Esophagus (tissue), 2 donors: ENCODE data around the gene STK10. TPM values are rescaled to one million over a fixed set of nuclear protein-coding genes. Genes with fewer than 3 reads are reported as not detected.

ENCODE experiments used
- H3K27ac ChIP-seq, 2 donors: one replicate each; pipeline ENCODE4 v1.5.1; 2013; ENCODE audit warnings: low read depth in 2 of 2, mild to moderate bottlenecking in 2 of 2, inconsistent platforms in 1 of 2, low read length in 1 of 2, moderate library complexity in 1 of 2
- H3K27me3 ChIP-seq, 2 donors: one replicate each; pipeline ENCODE4 v1.6.1; 2013; ENCODE audit warnings: low read length in 2 of 2, control low read depth in 1 of 2, mild to moderate bottlenecking in 1 of 2; ENCODE audit not compliant: insufficient read depth in 2 of 2, control insufficient read depth in 1 of 2
- H3K36me3 ChIP-seq, 2 donors: one replicate each; pipeline ENCODE4 v1.6.1; 2013; ENCODE audit warnings: low read length in 1 of 2; ENCODE audit not compliant: control insufficient read depth in 2 of 2, insufficient read depth in 2 of 2
- H3K4me1 ChIP-seq, 2 donors: one replicate each; pipeline ENCODE4 v1.6.1; 2013; ENCODE audit warnings: low read length in 1 of 2; ENCODE audit not compliant: control insufficient read depth in 2 of 2, insufficient read depth in 2 of 2
- H3K4me3 ChIP-seq, 2 donors: one replicate each; pipeline ENCODE4 v1.5.1; 2013; ENCODE audit warnings: low read length in 2 of 2, mild to moderate bottlenecking in 2 of 2, low read depth in 1 of 2, moderate library complexity in 1 of 2
- H3K9me3 ChIP-seq, 2 donors: one replicate each; pipeline ENCODE4 v1.6.1; 2013; ENCODE audit warnings: mild to moderate bottlenecking in 2 of 2, low read depth in 1 of 2, low read length in 1 of 2, moderate library complexity in 1 of 2; ENCODE audit not compliant: control insufficient read depth in 2 of 2, insufficient read depth in 1 of 2
- WGBS, 2 donors: extraction: QIAGEN DNeasy Blood & Tissue Kit; methylation state at CpG; one replicate each; pipeline ENCODE4 v1.1.7; 2013; 5-methylcytosine and 5-hydroxymethylcytosine counted together
- polyA plus RNA-seq, 2 donors: library from polyadenylated mRNA; stranded (reverse); fragments of 200-250 nt; gene quantifications; one replicate each; pipeline ENCODE4 v1.2.3, GENCODE V29; 2013
- donor health status: healthy with polysubstance abuse.
- donor health status: Bipolar disorder and iron deficiency.

The STK10 gene
- polyA plus RNA-seq, 2 donors: 3.9 to 7.7 TPM

GRCh38 chr5:172147857-172148256, 40.2 kb downstream of the STK10 start:
- H3K27me3 ChIP-seq: no peaks in the 10 kb centered on the region

GRCh38 chr5:172146748-172147092, 41.3 kb downstream of the STK10 start:
- H3K27ac ChIP-seq: no peak overlapping the region
- WGBS, 2 donors: 90% methylated on average over 9 of the region's 9 CpGs
- H3K4me3 ChIP-seq: no peak overlapping the region
- peaks cover 0 to 3% of the 10 kb centered on the region in 2 donors for H3K36me3 ChIP-seq
- no peaks in the 10 kb centered on the region for H3K9me3 ChIP-seq
- H3K27me3 ChIP-seq: no peaks in the 10 kb centered on the region
- H3K4me1 ChIP-seq: peaks cover 3 to 12% of the 10 kb centered on the region in 2 donors

More at GRCh38 chr5:172147857-172148256, 40.2 kb downstream of the STK10 start:
- H3K4me1 ChIP-seq: peaks cover 3 to 12% of the 10 kb centered on the region in 2 donors
- peaks cover 0 to 3% of the 10 kb centered on the region in 2 donors for H3K36me3 ChIP-seq
- H3K9me3 ChIP-seq: no peaks in the 10 kb centered on the region
- no peak overlapping the region for H3K4me3 ChIP-seq
- WGBS, 2 donors: 84 to 87% methylated on average over 10 of the region's 10 CpGs
- no peak overlapping the region for H3K27ac ChIP-seq

GRCh38 chr5:172145870-172146747, 41.9 kb downstream of the STK10 start:
- Histone ChIP-seq H3K27ac (no peak overlapping the region), H3K4me3 (no peak overlapping the region), H3K36me3 (peaks cover 0 to 3% of the 10 kb centered on the region in 2 donors), H3K4me1 (peaks cover 3 to 12% of the 10 kb centered on the region in 2 donors), H3K9me3 (no peaks in the 10 kb centered on the region), H3K27me3 (no peaks in the 10 kb centered on the region)
- 82 to 85% methylated on average over 21 of the region's 21 CpGs for WGBS, 2 donors

GRCh38 chr5:172144931-172145869, 42.8 kb downstream of the STK10 start:
- H3K4me3 ChIP-seq: no peak overlapping the region
- H3K9me3 ChIP-seq: no peaks in the 10 kb centered on the region
- 88 to 89% methylated on average over 15 of the region's 15 CpGs for WGBS, 2 donors
- H3K36me3 ChIP-seq: peaks cover 0 to 3% of the 10 kb centered on the region in 2 donors
- peaks cover 3 to 7% of the 10 kb centered on the region in 2 donors for H3K4me1 ChIP-seq
- no peaks in the 10 kb centered on the region for H3K27me3 ChIP-seq
- no peak overlapping the region for H3K27ac ChIP-seq

GRCh38 chr5:172144291-172144815, 43.7 kb downstream of the STK10 start:
- H3K27ac ChIP-seq: no peak overlapping the region
- H3K9me3 ChIP-seq: no peaks in the 10 kb centered on the region
- H3K4me3 ChIP-seq: no peak overlapping the region
- peaks cover 0 to 3% of the 10 kb centered on the region in 2 donors for H3K36me3 ChIP-seq
- H3K4me1 ChIP-seq: peaks cover 3 to 7% of the 10 kb centered on the region in 2 donors
- H3K27me3 ChIP-seq: no peaks in the 10 kb centered on the region
- WGBS, 2 donors: 63 to 70% methylated on average over 10 of the region's 10 CpGs

- Histone ChIP-seq H3K27me3 (no peaks in the 10 kb centered on the region), H3K36me3 (no peaks in the 10 kb centered on the region), H3K27ac (no peak overlapping the region), H3K4me3 (no peak overlapping the region), H3K9me3 (no peaks in the 10 kb centered on the region), H3K4me1 (peaks cover 3 to 7% of the 10 kb centered on the region in 2 donors)
- 86 to 87% methylated on average over 6 of the region's 6 CpGs for WGBS, 2 donors
These were observed 44.1 kb downstream of the STK10 start for GRCh38 chr5:172143875-172144274.

- H3K4me1 ChIP-seq: peaks cover 0 to 5% of the 10 kb centered on the region in 2 donors
- no peak overlapping the region for H3K27ac ChIP-seq
- H3K27me3 ChIP-seq: no peaks in the 10 kb centered on the region
- no peaks in the 10 kb centered on the region for H3K9me3 ChIP-seq
- no peaks in the 10 kb centered on the region for H3K36me3 ChIP-seq
- 85 to 90% methylated on average over 5 of the region's 5 CpGs for WGBS, 2 donors
- H3K4me3 ChIP-seq: no peak overlapping the region
These were observed 45.3 kb downstream of the STK10 start for GRCh38 chr5:172142709-172143215.

GRCh38 chr5:172141949-172142319, 46.1 kb downstream of the STK10 start:
- WGBS, 2 donors: 71 to 79% methylated on average over 5 of the region's 5 CpGs
- Histone ChIP-seq H3K27ac (no peak overlapping the region), H3K27me3 (no peaks in the 10 kb centered on the region), H3K4me1 (peaks cover 0 to 5% of the 10 kb centered on the region in 2 donors), H3K36me3 (no peaks in the 10 kb centered on the region), H3K9me3 (no peaks in the 10 kb centered on the region), H3K4me3 (no peak overlapping the region)

GRCh38 chr5:172140866-172141265, 47.2 kb downstream of the STK10 start:
- no peak overlapping the region for H3K4me3 ChIP-seq
- no peak overlapping the region for H3K27ac ChIP-seq
- H3K36me3 ChIP-seq: no peaks in the 10 kb centered on the region
- H3K9me3 ChIP-seq: no peaks in the 10 kb centered on the region
- 89 to 92% methylated on average over 6 of the region's 6 CpGs for whole genome bisulfite sequencing, 2 donors
- peaks cover 0 to 5% of the 10 kb centered on the region in 2 donors for H3K4me1 ChIP-seq
- no peaks in the 10 kb centered on the region for H3K27me3 ChIP-seq
